GM18858 (cell line): ENCODE data around the gene ACR.

Experiments used
- ATAC-seq: cut with Tn5 transposase; IDR thresholded peaks from one replicate; pipeline ENCODE4 v1.9.1; 2021; ENCODE audit not compliant: unreplicated experiment

The ACR gene

GRCh38 chr22:50716290-50717024, 21.5 kb upstream of the ACR start:
- no peak for ATAC-seq

DNA sequence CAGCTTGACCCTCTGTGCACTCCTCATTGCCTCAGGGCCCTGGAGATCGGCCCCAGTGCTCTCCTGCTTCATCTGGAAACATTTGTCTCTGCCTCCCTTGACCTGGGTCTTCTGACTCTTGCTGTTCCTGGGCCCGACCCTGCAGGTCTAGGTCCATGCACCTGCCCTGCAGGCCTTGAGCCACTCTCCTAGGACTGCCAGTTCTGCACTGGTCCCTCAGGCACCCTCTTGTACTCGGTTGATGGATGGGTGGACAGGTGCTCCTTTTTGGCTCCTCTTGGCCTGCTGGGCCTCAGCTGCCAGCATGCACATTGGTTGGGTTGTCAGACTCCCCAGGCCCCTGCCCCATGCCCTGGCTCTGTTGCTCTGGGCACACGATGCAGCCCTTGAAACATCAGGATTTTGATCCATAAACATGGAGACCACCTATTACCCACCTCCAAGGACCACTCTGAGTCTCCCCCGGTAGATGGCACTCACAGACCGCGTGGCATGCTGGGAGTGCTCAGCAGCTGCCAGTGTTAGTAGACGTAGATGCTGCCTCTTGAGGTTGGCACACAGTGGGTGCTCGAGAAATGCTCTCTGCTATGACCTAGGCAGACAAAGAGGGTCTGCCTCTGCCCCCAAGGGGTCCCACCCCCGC, 20.2 kb upstream of the ACR start:
- ATAC-seq, result no peak

DNA sequence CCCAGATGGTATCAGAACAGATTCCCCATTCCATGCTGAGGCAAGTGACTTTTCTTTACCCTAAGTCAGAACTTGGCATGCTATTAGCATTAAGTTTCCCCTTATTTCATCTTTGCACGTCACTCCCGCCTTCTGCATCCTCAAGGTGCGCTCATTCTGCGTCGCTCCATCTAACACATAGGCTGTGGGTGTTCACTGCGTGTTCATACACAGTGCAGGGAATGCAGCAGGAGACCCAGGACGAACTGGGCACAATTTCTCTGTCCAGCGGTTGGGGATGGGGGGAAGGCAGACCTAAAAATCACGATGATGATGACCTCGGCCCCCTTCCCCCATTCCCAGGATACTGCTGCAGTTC, 19.7 kb upstream of the ACR start:
- no peak for ATAC-seq

GRCh38 chr22:50719814-50720300, 18.1 kb upstream of the ACR start:
- ATAC-seq, result no peak

GRCh38 chr22:50720301-50721256, 17.4 kb upstream of the ACR start:
- no peak for ATAC-seq

- ATAC-seq, result no peak
Observed at GRCh38 chr22:50721257-50721844, 16.7 kb upstream of the ACR start.

DNA sequence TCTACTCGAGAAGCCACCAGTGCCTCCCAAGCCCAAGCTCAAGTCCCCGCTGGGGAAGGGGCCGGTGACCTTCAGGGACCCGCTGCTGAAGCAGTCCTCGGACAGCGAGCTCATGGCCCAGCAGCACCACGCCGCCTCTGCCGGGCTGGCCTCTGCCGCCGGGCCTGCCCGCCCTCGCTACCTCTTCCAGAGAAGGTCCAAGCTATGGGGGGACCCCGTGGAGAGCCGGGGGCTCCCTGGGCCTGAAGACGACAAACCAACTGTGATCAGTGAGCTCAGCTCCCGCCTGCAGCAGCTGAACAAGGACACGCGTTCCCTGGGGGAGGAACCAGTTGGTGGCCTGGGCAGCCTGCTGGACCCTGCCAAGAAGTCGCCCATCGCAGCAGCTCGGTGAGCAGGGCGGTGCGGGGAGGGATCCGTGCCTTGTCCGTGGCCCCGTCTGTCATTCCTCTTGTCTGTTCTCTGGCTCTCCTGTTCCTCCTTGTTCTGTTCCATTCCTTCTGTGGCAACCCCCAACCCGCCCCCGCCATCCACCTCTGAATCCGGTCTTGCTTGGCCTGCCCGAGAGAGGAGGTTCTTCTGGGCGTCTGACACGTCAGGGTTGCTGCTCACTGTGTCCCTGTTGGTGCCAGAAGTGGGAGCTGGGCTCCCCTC, 15.8 kb upstream of the ACR start:
- no peak for ATAC-seq

DNA sequence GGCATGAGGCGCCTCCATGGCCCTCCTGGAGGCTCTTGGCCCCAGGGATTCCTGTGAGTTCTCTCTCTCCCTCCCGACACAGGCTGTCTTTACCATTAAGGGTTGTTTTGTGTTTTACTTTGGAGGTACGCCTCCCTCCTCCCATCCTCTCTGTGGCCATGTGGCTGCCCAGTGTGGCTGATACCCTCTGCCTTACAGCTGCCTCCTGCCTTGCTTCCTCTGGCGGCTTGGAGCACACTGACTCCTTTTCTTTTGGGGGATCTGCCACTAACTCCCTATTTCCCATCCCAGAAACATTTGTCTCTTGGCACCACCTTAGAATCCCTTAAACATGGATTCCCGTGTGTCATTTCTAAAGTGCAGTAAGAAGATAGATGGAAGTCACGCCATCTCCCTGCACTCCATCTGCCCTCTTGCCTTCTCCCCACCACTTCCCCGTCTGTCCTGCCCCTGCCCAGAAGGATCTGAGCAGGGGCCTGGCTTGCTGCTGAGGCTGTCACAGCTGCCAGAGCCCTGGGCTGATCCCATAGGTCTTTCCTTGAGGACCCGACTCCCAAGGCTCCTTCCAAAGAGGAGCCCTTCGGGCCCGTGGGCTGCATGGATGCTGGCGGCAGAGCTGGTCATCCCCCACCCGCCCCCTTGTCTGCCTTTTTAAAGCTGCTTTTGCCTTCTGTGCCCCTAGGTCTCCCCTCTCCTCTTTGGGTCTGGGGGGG, 15.1 kb upstream of the ACR start:
- no peak for ATAC-seq

DNA sequence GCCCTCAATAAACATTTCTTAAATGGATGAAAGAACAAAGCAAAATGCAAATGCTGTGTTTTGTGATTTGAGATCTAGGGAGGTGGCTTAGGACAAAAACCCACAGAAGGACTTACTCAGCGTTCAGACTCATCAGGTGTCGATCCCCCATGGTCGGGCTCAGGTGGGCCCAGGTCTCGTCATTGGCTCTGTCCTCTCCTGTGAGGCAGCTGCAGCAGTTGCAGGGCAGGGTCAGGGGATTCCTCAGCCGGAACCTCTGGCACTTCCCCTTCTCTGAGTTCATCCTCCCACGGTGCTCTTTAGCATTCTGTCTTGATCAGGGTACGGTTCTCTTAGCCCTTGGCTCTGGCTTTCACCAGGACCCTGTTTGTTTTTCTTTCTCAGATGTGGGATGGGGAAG, 14.0 kb upstream of the ACR start:
- ATAC-seq, result no peak

DNA sequence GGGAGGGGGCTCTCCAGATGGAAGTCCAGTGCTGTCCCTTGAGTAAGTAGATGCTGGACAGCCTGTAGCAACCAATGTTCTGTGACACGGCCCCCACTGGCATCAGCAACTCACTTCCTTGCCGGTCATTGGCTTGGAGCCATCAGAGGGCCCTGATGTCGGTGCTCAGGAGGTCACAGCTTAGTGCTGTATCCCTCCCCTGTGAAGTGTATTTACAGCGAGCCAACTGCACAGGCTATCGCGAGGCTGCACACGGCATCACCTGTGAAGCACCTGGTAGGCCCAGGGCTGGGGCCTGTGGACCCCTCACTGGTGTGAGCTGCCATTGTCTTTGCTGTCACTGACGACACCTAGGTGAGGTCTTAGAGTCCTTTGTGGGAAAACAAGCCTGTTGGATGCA, 13.4 kb upstream of the ACR start:
- no peak for ATAC-seq

- no peak for ATAC-seq
Observed at GRCh38 chr22:50725597-50725996, 12.4 kb upstream of the ACR start.

- no peak for ATAC-seq
Observed at GRCh38 chr22:50726643-50727340, 11.2 kb upstream of the ACR start.

DNA sequence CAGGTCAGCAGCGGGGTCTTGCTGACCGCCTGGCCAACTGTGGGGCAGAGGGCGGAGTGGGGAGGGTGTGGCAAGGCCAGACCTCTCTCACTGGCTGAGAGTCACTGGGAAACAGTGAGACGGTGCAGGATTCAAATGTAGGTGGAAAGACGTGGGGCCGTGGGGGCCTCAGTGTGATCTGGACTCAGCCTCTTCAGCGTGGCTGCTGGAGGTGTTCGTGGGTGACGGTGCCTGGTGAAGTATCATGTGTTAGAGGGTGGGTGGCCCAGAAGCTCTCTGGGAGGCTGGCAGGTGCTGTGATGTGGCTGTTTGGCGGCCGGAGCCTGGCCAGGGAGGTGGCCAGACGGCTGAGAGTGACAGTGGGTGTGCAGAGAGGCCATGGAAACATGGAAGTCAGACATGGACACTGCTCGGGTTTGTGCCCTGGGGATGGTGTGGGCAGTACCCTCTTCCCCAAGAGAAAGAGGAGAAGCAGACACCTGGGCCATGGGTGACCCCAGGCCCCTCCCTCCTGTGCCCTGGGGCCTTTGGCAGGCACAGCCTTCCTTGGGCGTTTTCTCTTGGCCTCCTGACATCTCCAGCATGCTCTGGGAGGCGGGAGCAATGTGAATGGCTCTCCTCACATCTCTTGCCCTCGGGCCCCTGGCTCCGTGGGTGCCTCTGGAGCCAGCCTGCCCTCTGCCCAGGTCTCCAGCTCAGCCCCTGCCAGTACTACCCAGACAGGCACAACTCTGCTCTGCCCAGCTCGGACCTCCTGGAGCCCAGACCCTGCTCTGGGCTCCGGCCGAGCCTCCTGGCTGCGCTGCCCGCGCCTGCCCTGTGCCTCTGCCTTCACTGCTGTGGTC, 10.1 kb upstream of the ACR start:
- no peak for ATAC-seq

DNA sequence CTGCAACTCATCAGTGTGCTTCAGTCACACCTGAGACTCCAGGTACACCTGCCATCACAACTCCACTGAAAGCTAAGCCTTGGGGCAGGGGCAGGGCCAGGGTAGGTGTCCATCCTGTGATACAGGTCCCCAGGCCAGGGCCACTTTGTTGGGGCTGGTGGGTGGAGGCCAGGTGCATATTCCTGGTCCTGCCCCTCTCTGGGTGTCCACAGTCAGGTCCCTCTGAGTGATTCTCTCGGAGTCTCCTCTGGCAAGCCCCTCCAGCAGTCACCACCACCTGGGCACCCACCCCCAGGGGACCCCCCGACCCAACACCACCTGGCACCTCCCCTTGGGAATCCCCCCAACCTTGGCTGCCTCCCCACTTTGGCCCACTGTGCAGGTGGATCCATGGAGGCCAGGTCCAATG, 9.5 kb upstream of the ACR start:
- no peak for ATAC-seq

GRCh38 chr22:50729391-50730012, 8.5 kb upstream of the ACR start:
- no peak for ATAC-seq

GRCh38 chr22:50730013-50730891, 7.8 kb upstream of the ACR start:
- no peak for ATAC-seq
